ENCODE results near the gene MFSD12. TPM values are rescaled to one million over a fixed set of nuclear protein-coding genes. Genes with fewer than 3 reads are reported as not detected.

The MFSD12 gene
- total RNA-seq, 1 experiment from 2014 or later = 131 TPM

DNA sequence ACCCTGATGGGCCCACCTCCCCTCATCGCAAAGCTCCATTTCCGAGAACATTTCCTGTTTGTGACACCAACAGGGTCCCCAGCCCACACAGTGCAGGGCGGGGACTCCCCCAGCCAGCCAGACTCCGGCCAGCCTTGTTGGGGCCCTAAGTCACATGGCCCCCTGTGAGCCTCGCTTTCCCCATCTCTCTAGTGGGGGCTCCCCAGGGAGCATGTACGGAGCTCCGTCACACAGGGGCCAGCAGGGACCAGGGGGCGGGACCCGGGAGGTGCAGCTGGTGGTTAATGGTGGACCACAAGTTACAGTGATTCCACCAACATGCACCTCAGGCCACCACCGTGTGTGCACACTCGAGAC, 47.6 kb upstream of the MFSD12 start:
- ChIA-PET CTCF (no interaction called here), POLR2A (no interaction called here), RAD21 (ENCODE audit: low non-redundant PET in 1 of 2, low total read pairs in 2 of 2, uncharacterized antibody in 2 of 2, unreplicated experiment in 2 of 2) (no interaction called here)
- H3K79me2 ChIP-seq (ENCODE audit: insufficient read depth, low read length) = no peaks in the 10 kb centered on the region
- no peak overlapping the region for H2AFZ ChIP-seq (ENCODE audit: low read depth, low read length, poor library complexity, severe bottlenecking)
- H3K9ac ChIP-seq (ENCODE audit: low read length) = no peak overlapping the region
- H3K27me3 ChIP-seq (ENCODE audit: insufficient read depth, low read length) = no peaks in the 10 kb centered on the region
- no peak for ATAC-seq
- H3K36me3 ChIP-seq (ENCODE audit: control insufficient read depth in 1 of 2, insufficient read depth in 2 of 2, low read length in 2 of 2) = no peaks in the 10 kb centered on the region
- no peaks in the 10 kb centered on the region for H3K9me3 ChIP-seq (ENCODE audit: control insufficient read depth in 1 of 2, insufficient read depth in 1 of 2, low read depth in 1 of 2, low read length in 2 of 2)
- no peaks in the 10 kb centered on the region for H4K20me1 ChIP-seq (ENCODE audit: insufficient read depth)
- TF ChIP-seq SRF (IDR thresholded peaks at IDR 0.05; ENCODE audit: low read depth) (no peak), ZFX (IDR thresholded peaks at IDR 0.05) (no peak), CEBPB (IDR thresholded peaks at IDR 0.05; ENCODE audit: low read depth) (no peak), EZH2phosphoT487 (IDR thresholded peaks at IDR 0.05; ENCODE audit: borderline replicate concordance) (no peak), CBX3 (IDR thresholded peaks at IDR 0.05; ENCODE audit: low read depth) (no peak), SIN3A (IDR thresholded peaks at IDR 0.05; ENCODE audit: low read depth) (no peak), POLR2A (IDR thresholded peaks at IDR 0.05; ENCODE audit: borderline replicate concordance, extremely low read depth, insufficient read depth, insufficient read length) (no peak), TCF7L2 (IDR thresholded peaks at IDR 0.05; ENCODE audit: borderline replicate concordance, extremely low read depth, insufficient read depth, insufficient read length) (no peak), POLR2AphosphoS5 (IDR thresholded peaks at IDR 0.05; ENCODE audit: low read depth, low read length) (no peak), JUND (IDR thresholded peaks at IDR 0.05) (no peak), RAD21 (IDR thresholded peaks at IDR 0.05; ENCODE audit: low read depth) (no peak)
- TF ChIP-seq, protein P1, sequence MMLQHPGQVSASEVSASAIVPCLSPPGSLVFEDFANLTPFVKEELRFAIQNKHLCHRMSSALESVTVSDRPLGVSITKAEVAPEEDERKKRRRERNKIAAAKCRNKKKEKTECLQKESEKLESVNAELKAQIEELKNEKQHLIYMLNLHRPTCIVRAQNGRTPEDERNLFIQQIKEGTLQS (IDR thresholded peaks at IDR 0.05) = no peak
- peaks cover 13 to 28% of the 10 kb centered on the region in 2 experiments for H3K4me1 ChIP-seq (ENCODE audit: control insufficient read depth in 1 of 2, insufficient read depth in 2 of 2, low read length in 2 of 2)
- intact Hi-C loops (cut with micrococcal nuclease) = no loop called here
- no peak overlapping the region for H3K27ac ChIP-seq (ENCODE audit: low read depth, low read length)
- no TSS peak for BruUV-seq (replicated peaks)
- DNase-seq (ENCODE audit: low read depth, low spot score) = no peak
- H3K9me2 ChIP-seq (ENCODE audit: insufficient read depth) = no peaks in the 10 kb centered on the region
- no peak overlapping the region for H3K4me3 ChIP-seq (replicated peaks in 1 of 2; ENCODE audit: low read depth in 1 of 2, low read length in 2 of 2)
- no peak overlapping the region for H3K4me2 ChIP-seq (ENCODE audit: low read length)

DNA sequence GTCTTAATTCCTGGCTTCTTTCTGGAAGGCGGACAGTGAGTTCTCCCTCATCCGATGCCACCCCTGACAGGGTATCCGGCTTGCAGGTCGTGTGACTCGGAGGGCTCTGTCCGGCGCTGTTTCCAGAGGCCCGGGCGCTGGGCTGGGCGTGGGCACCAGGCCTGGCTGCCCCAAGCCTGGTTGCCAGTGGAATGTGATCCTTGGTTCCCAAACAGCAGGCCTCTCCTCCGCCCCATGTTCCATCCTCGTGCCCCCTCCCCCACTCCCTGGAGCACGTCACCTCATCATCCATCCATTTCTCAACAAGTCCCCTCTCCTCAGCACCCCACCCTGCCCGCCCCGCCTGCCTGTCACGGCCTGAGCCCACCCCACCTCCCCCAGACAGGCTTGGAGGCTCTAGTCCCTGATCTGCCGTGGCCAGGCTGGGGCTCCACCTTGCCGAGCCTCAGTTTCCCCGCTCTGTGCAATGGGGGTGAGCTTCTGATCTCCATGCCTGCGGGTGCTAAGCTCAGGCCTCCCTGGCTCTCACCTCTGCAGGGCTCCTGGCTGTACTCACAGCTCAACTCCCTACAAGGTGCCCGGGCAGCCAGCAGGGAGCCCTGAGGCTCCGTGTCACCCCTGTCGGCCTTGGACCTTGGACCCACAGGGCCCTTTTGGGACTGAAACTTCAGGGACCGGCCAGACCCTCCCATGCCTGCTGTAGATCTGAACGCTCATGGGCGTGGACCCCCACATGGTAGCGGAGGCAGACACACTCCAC, 47.0 kb upstream of the MFSD12 start:
- ChIA-PET RAD21 (ENCODE audit: low non-redundant PET in 1 of 2, low total read pairs in 2 of 2, uncharacterized antibody in 2 of 2, unreplicated experiment in 2 of 2) (no interaction called here), CTCF (no interaction called here), POLR2A (no interaction called here)
- Histone ChIP-seq H2AFZ (ENCODE audit: low read depth, low read length, poor library complexity, severe bottlenecking) (no peak overlapping the region), H3K36me3 (ENCODE audit: control insufficient read depth in 1 of 2, insufficient read depth in 2 of 2, low read length in 2 of 2) (no peaks in the 10 kb centered on the region), H3K4me1 (ENCODE audit: control insufficient read depth in 1 of 2, insufficient read depth in 2 of 2, low read length in 2 of 2) (peaks cover 13 to 28% of the 10 kb centered on the region in 2 experiments), H3K4me3 (replicated peaks in 1 of 2; ENCODE audit: low read depth in 1 of 2, low read length in 2 of 2) (no peak overlapping the region), H3K4me2 (ENCODE audit: low read length) (no peak overlapping the region), H3K9me3 (ENCODE audit: control insufficient read depth in 1 of 2, insufficient read depth in 1 of 2, low read depth in 1 of 2, low read length in 2 of 2) (no peaks in the 10 kb centered on the region), H3K27me3 (ENCODE audit: insufficient read depth, low read length) (no peaks in the 10 kb centered on the region), H3K79me2 (ENCODE audit: insufficient read depth, low read length) (no peaks in the 10 kb centered on the region), H3K27ac (ENCODE audit: low read depth, low read length) (no peak overlapping the region), H3K9me2 (ENCODE audit: insufficient read depth) (no peaks in the 10 kb centered on the region), H3K9ac (ENCODE audit: low read length) (no peak overlapping the region), H4K20me1 (ENCODE audit: insufficient read depth) (no peaks in the 10 kb centered on the region)
- ATAC-seq (no peak), DNase-seq (ENCODE audit: low read depth, low spot score) (no peak)
- intact Hi-C loops (cut with micrococcal nuclease) = no loop called here
- no TSS peak for BruUV-seq (replicated peaks)
- TF ChIP-seq, protein P1 (IDR thresholded peaks at IDR 0.05) = no peak
- TF ChIP-seq EZH2 (IDR thresholded peaks at IDR 0.05) (no peak), RAD21 (IDR thresholded peaks at IDR 0.05; ENCODE audit: low read depth) (no peak), JUND (IDR thresholded peaks at IDR 0.05) (no peak), FOSL1 (IDR thresholded peaks at IDR 0.05; ENCODE audit: low read depth) (no peak), ZFX (IDR thresholded peaks at IDR 0.05) (no peak), ELF1 (IDR thresholded peaks at IDR 0.05; ENCODE audit: borderline replicate concordance, low read depth) (no peak), CBX3 (IDR thresholded peaks at IDR 0.05; ENCODE audit: low read depth) (no peak), POLR2AphosphoS5 (IDR thresholded peaks at IDR 0.05; ENCODE audit: low read depth, low read length) (no peak), SP1 (IDR thresholded peaks at IDR 0.05; ENCODE audit: low read depth) (no peak), SRF (IDR thresholded peaks at IDR 0.05; ENCODE audit: low read depth) (no peak)
- TF ChIP-seq, protein P2, sequence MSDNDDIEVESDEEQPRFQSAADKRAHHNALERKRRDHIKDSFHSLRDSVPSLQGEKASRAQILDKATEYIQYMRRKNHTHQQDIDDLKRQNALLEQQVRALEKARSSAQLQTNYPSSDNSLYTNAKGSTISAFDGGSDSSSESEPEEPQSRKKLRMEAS (IDR thresholded peaks at IDR 0.05) = no peak
- TF ChIP-seq, protein P3, sequence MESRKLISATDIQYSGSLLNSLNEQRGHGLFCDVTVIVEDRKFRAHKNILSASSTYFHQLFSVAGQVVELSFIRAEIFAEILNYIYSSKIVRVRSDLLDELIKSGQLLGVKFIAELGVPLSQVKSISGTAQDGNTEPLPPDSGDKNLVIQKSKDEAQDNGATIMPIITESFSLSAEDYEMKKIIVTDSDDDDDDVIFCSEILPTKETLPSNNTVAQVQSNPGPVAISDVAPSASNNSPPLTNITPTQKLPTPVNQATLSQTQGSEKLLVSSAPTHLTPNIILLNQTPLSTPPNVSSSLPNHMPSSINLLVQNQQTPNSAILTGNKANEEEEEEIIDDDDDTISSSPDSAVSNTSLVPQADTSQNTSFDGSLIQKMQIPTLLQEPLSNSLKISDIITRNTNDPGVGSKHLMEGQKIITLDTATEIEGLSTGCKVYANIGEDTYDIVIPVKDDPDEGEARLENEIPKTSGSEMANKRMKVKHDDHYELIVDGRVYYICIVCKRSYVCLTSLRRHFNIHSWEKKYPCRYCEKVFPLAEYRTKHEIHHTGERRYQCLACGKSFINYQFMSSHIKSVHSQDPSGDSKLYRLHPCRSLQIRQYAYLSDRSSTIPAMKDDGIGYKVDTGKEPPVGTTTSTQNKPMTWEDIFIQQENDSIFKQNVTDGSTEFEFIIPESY (IDR thresholded peaks at IDR 0.05; ENCODE audit: extremely low read depth, insufficient replicate concordance, low read length) = no peak
